Measurements from ENCODE around the gene SULT1C3. TPM values are rescaled to one million over a fixed set of nuclear protein-coding genes. Genes with fewer than 3 reads are reported as not detected.

SULT1C3 gene
- total RNA-seq, 4 donors from 2014 or later = not detected

DNA sequence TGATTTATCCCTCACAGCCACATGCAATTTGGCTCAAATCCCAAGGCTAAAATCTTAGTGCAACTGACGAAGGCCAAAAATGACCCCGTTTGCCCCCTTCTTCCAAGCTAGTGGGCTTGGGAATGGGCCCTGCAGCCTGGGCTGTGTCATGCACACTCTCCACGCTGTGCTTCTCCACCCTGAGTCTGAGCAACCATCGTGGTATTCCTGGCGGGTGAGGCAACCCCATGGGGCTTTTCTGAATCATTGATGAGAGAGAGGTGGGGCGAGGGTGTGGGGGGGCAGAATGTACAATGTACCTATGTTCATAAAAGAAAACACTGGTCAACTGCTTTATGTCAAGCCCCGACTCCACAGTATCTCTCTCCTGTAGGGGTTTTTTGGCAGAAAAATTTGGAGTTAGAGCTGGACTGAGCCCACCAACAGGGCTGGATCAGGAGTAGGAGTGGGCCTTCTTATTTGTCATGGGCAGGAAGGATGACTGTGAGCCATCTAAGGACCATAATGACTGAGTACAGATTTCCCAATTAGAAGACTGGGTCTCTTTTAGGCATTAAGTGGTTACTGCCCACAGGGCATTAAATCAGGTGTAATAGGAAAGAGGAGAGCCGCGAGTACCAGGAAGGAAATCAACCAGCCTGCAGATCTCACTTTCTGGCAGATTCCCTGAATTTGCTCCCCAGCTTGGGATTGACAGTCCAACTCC is 57.8 kb downstream of the SULT1C3 start:
- no peak for TF ChIP-seq CTCF (IDR thresholded peaks at IDR 0.05; ENCODE audit: low read depth)

DNA sequence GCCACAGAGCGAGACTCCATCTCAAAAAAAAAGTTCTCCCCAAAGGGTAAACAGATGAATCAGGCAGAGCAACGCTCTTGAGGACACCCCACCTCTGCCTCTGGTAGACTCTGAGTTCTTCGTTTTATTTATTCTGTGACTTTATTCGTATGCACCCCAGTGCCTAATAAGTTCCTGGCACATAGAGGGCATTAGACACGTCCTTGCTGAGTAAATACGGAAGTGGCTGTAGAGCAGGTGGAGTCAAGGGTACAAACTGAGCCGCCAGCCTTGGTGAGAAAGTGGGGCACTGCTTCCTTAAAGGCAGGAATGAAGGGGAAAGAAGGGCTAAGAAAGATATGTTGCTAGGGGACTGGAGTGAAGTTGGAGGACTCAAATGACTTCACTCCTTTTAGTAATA is 61.8 kb downstream of the SULT1C3 start:
- no peak for TF ChIP-seq CTCF (IDR thresholded peaks at IDR 0.05; ENCODE audit: low read depth)

GRCh38 chr2:108304975-108305374 is 65.2 kb downstream of the SULT1C3 start:
- no peak for TF ChIP-seq CTCF (IDR thresholded peaks at IDR 0.05; ENCODE audit: low read depth)

- TF ChIP-seq CTCF (IDR thresholded peaks at IDR 0.05; ENCODE audit: low read depth) = no peak
Observed at GRCh38 chr2:108305901-108306300, 66.1 kb downstream of the SULT1C3 start.

- TF ChIP-seq CTCF (IDR thresholded peaks at IDR 0.05; ENCODE audit: low read depth) = no peak
Observed at GRCh38 chr2:108309903-108310302, 70.1 kb downstream of the SULT1C3 start.

Other genes with a start within 250 kb of the SULT1C3 start
- gene SULT1C2, start 48.9 kb downstream of the SULT1C3 start, total RNA-seq = 1 to 10 TPM in 1 of 4 donors, under 1 TPM in 2, not detected in 1; 0.51 to 1.5 (median 0.98) TPM
- 1 to 10 TPM; 1.9 to 5.2 (median 3.2) TPM for gene SULT1C4, start 138.0 kb downstream of the SULT1C3 start, total RNA-seq
- gene GCC2, start 209.2 kb downstream of the SULT1C3 start, total RNA-seq = 10 to 100 TPM; 35.7 to 71.1 (median 44.4) TPM